NK-92 (cell line): ENCODE results near the gene TEKT1.
"Not testable (repeated sequence)": the region's sequence is repeated elsewhere in the genome, so short reads cannot be mapped to it uniquely, and the experiment has no call there.

ENCODE experiments used
- DNase-seq: peaks from one replicate; lab custom pipeline; 2025; ENCODE audit not compliant: unreplicated experiment; lab: John Stamatoyannopoulos, UW

Gene TEKT1

DNA sequence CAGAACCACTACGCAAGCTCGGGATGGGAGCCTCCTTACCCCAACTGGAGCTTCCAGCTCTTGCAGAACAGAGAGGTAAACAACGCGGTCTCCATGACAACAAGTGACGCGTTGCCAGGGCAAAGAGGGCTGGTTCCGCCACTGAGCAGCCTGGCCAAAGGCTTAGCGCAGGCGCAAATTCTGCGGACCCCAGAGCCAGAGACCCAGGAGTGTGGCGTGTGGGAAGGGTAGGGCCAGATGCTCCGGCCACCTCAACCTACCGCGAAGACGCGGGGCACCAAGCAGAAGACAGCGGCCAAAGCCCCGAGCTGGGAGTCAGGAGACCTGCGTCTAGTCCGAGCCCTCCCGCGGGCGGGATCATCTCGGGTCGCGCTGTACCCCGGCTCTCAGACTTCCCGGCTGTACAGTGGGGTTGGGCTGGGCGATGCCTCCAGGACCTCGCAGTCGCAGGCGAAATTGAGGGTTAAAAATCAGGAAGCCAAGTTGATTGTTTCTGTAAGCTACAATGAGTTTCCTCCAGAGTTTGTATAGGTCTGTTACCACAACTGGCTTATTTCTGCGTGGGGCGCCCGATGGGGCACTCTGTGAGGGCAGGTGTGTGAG lies at the start of gene TEKT1:
TEKT1 (minus strand) TSS at position 69 of the 603 bp plus-strand sequence. CDS start 1,353 bp downstream, outside the sequence.
- no peak for DNase-seq

DNA sequence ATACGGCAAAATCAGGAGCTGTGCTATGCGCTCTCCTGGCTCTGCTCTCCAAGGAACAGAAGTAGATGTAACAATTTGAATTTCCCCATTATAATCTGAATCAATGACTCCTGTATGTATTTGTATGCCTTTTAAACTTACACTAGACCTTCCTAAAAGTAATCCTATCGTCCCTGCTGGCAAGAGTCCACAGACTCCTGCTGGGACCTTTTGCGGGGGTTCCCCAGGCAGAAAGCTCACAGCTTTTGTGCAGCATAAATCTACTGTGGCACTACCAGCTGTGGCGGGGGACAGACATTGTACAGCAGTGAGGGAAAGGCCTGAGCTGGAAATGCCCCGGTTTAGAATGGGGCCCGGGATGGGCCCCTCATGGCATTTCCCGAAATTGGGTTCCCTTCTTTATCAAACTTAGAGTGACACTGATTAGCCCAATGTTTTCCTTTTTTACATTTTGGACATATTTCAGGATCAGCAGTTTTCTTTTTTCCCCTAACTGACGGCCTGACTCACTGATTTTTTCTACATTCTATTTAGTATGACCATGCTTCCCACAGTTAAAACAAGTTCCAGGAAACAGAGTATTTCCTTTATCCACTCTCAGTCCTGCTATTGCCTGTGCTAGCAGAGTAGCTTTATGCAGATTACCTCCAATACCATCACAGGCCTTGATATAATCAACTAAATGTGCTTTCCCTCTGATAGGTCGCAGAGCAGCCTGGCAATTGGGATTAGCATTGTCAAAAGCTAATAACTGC lies 47.9 kb upstream of the TEKT1 start:
- not testable (repeated sequence) for DNase-seq

DNA sequence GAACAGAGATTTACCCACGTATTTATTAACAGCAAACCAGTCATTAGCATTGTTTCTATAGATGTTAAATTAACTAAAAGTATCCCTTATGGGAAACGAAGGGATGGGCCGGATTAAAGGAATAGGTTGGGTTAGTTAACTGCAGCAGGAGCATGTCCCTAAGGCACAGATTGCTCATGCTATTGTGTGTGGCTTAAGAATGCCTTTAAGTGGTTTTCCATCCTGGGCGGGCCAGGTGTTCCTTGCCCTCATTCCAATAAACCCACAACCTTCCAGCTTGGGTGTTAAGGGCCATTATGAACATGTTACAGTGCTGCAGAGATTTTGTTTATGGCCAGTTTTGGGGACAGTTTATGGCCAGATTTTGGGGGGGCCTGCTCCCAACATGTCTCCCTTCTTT lies 43.7 kb upstream of the TEKT1 start:
- DNase-seq: not testable (repeated sequence)

DNA sequence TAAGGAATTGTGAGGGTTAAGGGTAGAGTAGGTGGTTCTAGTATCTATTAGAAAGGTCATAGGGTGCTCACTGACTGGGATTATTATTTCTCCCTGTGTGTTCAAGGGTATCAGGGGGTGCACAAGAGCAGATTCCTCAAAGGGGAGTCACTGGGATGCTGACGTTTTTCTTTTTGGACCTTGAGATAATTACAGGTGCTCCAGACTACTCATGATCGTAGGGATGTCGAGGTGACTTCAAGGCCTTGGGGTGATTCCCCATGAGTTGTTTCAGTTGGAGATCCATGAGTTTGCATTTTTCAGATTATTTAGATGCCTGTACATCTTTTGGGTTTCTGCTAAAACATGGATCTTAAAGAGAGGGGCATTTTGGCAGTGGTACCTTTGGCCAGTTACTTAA lies 41.4 kb upstream of the TEKT1 start:
- DNase-seq: no peak

DNA sequence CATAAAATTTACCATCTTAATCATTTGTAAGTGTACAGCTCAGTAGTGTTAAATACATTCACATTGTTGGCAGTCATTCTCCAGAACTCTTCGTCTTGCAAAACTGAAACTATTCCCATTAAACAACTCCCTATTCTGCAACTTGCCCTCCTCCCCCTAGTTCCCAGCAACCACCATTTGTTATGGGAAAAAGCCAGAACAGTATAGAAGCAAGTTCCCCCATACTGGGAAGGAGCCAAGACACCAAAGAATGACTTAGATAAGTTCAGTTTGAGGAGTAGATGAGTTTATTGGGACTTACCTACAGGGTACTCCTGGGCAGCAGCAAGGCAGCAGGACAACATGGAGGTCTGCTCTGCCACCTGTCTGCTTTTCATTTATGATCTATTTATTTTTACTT lies 39.3 kb upstream of the TEKT1 start:
- no peak for DNase-seq

DNA sequence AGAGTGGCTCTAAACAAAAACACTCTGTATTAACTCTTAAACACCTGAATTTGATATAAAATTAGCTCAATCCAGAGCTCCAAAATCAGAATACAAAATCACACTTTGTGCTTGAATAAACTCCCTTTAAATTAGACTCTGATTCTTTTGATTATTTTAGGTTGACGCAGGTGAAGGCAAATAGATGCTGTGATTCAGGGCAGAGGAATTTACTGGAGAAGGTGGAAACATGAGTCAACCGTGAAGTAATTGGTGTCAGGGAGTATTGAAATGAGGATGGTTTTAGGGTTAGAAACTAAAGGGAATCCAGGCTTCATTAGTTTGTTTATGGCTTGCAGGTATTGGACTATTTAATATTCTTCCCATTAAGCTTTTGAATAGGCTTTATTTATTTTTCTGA lies 37.1 kb upstream of the TEKT1 start:
- no peak for DNase-seq

DNA sequence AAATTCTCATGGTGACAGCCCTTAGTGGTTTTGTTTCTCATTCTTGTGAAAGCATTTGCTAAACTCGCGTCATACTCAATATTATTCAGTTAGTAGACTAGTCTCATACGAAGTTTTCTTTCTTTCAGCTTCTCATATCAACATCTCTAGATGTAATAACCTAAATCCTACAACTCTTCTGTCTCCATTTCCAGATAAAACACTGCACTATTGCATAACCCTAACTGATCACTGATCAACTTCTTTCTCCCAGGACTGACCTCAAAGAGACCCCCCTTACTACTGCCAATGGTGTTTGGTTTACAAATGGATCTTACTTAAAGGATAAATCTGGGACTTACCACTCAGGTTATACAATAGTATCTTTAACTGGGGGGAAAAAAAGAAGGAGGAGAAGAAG lies 36.3 kb upstream of the TEKT1 start:
- no peak for DNase-seq

DNA sequence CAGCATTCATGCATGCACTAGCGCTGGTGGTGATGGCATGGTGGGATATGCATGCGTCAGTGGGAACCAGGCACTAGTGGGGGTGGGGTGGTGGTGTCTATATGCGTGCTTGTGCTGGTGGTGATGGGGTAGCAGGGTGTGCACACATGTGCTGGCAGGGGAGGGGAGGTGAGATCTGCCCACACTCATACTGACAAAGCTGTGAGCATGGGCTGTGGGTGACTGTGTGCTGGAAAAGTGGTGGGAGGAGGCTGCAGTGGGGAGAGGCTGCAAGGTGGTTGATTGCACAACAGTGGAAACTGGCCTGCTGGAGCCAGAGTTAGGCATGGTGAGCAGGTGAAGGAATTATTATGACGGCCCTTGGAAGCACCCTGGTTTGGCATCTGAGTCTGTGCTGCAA lies 31.3 kb upstream of the TEKT1 start:
- no peak for DNase-seq

DNA sequence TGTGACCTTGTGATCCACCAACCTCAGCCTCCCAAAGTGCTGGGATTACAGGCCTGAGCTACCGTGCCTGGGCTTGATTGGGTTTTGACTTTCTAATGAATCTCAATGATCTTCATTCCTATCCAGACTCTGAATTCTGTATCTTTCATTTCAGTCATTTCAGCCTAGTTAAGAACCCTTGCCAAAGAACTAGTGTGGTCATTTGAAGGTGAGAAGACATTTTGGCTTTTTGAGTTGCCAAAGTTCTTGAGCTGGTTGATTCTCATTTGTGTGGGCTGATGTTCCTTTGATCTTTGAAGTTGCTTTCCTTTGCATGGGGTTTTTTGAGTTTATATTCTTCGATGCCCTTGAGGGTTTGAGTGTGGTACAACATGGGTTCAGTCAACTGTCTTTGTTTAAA lies 30.6 kb upstream of the TEKT1 start:
- no peak for DNase-seq

DNA sequence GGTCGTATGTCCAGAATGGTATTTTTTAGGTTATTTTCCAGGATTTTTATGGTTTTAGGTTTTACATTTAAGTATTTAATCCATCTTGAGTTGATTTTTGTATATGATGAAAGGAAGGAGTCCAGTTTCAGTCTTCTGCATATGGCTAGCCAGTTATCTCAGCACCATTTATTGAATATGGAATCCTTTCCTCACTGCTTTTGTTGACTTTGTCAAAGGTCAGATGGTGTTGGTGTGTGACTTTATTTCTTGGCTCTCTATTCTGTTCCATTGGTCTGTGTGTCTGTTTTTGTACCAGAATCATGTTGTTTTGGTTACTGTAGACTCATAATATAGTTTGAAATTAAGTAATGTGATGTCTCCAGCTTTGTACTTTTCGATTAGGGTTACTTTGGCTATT lies 26.4 kb upstream of the TEKT1 start:
- no peak for DNase-seq

DNA sequence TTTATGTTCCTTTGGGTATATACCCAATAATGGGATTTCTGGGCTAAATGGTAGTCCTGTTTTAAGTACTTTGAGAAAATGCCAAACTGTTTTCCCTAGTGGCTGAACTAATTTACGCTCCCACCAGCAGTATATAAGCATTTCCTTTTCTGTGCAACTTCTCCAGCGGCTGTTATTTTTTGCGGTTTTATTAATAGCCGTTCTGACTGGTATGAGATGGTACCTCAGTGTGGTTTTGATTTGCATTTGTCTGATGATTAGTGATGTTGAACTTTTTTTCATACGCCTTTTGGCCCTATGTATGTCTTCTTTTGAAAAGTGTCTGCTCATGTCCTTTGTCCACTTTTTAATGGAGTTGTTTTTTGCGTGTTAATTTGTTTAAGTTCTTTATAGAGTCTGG lies 25.8 kb upstream of the TEKT1 start:
- DNase-seq: no peak

DNA sequence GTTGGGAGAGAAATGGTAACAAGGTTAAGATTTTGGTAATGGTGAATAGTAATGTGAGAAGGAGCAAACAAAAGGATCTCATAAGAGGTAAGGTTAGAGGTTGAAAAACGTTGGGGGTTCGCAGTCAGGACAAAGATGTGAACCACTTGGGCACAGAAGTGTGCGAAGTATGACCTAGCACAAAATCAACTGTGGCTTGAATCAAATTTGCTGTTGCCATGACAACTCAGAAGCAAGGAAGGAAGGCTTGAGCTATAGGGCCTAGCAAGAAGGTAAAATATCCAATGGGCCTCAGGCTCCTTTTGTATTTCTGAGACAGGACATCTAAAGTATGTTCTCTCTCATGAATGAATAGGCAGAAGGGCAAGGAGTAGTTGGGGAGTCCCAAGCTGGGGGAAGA lies 24.5 kb upstream of the TEKT1 start:
- DNase-seq: no peak

DNA sequence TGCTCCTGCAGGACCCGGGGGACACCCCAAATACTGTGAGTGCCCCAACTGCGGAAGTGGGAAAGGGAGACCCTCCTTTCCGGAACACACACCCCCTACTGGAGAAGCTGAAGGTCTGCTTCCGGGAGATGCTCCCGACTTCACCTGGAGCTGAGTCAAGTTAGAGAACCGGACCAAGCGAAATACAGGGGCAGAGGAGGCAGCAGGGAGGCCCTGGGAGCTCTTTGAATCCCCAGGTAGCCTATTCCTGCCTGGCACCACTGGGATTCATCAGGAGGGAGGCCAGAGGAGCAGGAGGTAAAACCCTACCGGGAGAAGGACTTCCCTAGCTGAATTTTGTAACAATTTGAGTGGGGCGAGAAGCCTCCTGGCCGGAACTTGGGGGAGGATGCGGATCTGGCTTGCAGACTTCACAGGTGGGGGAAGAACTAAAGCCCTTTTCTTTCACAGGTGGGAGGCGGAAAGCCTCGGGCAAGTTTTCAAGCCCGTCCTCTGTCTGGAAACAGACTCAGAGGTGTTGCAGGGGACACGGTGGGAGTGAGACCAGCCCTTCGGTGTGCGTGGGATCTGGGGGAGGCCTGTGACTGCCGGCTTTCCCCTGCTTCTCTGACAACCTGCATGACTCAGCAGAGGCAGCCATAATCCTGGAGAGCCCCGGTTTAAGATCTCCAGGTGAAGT lies 22.4 kb upstream of the TEKT1 start:
- no peak for DNase-seq

DNA sequence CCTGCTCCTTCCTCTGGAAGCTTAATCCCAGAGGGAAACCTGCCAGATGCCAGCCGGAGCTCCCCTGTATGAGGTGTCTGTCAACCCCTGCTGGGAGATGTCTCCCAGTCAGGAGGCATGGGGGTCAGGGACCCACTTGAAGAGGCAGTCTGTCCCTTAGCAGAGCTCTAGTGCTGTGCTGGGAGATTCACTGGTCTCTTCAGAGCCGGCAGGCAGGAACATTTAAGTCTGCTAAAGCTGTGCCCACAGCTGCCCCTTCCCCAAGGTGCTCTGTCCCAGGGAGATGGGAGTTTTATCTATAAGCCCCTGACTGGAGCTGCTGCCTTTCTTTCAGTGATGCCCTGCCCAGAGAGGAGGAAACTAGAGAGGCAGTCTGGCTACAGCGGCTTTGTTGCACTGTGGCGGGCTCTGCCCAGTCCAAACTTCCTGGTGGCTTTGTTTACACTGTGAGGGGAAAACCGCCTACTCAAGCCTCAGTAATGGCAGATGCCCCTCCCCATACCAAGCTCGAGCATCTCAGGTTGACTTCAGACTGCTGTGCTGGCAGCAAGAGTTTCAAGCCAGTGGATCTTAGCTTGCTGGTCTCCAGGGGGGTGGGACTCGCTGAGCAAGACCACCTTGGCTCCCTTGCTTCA lies 17.1 kb upstream of the TEKT1 start:
- DNase-seq: not testable (repeated sequence)

DNA sequence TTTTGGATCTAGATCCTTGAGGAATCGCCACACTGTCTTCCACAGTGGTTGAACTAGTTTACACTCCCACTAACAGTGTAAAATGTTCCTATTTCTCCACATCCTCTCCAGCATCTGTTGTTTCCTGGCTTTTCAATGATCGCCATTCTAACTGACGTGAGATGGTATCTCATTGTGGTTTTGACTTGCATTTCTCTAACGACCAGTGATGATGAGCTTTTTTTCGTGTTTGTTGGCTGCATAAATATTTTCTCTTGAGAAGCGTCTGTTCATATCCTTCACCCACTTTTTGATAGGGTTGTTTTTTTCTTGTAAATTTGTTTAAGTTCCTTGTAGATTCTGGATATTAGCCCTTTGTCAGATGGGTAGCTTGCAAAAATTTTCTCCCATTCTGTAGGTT lies 14.6 kb upstream of the TEKT1 start:
- not testable (repeated sequence) for DNase-seq

DNA sequence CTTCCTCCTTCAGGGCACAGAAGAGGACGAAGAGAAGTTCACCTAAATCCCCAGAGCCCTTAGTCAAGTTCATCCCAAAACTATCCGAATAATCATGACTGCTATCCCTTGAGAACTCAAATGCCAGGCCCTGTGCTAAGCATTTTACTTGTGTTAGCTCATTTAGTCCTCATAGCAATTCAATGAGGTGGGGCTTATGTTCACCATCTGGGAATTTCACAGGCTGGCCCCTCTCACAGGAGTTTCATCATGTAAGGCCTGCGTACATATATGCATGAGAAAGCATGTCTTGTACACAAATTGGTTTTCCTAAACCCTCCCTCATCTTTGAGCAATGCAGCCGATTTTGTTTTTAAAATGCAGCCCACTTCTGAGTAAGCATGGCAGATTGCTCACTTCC lies 12.9 kb upstream of the TEKT1 start:
- not testable (repeated sequence) for DNase-seq

DNA sequence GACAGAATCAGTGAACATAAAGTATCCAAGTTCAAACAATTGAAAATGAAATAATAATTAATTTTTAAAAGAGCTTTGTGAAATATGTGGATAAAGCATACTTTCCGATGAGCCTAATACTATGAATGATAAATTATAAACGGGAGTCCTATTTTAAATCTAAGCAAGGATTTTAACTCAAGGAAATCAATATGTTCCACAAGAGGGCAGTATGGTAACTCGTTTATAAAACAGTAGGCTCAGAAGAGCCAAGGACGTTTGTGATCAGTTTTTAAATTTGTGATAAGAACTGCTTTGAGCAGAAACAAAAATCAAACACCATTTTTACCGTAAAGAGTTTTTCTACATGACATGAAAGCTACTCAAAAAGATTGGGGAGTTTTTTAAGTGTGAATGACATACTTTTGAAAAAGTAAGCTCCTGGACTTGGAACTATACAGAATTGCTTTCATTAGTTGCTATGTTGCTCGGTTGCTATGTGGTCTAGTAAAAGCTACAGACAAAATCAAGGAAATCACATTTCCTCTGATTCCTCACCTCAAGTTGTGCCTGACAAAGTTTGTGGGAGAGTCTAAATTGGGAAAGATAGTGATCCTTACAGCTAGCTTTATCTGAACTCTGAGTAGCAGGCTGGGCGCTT lies 11.8 kb upstream of the TEKT1 start:
- DNase-seq: no peak

DNA sequence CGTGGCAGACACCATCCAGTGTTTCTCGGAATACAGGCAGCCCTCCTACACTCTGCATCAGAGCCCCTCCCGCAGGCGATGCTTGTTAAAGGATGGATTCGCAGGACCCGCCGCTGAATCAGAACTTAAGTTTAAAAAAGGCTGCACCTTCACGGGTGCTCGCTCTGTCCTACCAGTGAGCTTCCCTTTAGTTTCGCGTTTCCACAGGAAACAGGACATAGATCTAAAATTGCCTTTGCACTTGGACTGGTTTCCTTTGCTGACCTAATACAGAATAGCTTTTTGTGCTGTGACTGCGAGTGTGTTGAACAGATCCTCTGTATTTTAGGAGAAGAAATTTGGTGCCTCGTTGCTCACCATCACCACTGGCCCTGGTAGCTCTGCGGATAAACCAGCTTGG lies 10.2 kb upstream of the TEKT1 start:
- DNase-seq: not testable (repeated sequence)

DNA sequence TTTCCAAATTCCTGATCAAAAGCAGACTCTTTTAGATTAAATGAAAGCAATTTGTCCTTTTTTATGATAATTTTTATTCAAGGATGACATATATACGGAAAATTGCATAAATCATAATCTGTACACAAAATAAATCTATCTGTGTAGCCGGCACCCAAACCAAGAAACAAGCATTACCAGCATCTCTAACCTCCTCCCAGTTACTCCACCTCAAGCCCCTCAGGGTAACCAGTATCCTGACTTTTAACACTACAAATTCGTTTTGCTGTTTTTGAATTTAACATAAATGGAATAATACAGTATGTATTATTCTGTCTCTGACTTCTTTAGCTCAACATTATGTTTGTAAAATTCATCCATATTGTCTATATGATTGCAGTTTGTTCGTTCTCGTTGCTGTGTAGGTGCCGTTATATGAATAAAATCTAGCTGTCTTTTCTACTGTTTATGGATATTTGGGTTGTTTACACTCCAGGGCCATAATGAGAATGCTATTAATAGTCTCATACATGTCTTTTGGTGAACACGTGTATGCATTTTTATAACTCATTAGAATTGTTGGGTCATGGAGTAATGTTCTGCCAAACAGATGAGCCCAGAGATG lies 1.0 kb downstream of the TEKT1 start:
- no peak for DNase-seq

DNA sequence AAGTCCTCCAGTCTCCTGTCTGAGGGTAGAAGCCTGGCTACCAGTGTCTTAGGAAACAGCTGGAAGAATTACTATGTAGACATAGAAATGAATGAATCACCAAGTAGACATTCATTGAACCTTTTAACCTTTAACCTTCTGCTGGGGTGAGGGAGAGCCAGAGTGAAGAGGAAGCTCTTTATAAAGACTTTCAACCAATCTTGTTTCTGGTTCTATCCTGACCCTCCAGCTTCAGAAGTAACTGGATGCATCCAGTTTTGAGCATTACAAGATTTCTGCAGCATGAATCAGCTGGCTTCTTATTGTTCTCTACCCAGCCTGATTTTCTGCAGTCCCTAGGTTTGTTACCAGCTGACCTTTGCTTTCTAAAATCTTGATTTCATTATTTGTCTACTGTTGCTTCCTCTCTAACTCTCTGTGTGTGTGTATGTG lies 8.5 kb downstream of the TEKT1 start:
- no peak for DNase-seq

DNA sequence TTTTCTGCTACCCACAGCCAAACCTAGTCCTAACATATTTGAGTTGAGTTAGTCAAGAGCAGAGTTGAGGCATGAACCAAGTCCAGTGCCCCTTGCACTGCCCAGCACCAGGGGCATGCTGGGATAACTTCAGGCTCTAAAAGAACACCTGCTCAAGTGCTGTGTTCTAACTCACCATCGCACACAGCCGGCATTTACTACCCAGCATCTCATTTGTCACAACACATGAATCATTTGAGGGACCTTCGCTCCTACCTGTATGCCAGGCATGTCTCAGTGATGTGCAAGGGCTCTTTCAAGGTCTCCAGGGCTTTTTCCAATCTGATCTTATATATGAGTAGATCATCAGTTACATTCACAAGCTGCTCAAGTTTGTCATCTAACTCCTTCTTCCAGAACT lies 12.6 kb downstream of the TEKT1 start:
- no peak for DNase-seq
